Measurements from ENCODE around the gene DOK3.

The DOK3 gene

DNA sequence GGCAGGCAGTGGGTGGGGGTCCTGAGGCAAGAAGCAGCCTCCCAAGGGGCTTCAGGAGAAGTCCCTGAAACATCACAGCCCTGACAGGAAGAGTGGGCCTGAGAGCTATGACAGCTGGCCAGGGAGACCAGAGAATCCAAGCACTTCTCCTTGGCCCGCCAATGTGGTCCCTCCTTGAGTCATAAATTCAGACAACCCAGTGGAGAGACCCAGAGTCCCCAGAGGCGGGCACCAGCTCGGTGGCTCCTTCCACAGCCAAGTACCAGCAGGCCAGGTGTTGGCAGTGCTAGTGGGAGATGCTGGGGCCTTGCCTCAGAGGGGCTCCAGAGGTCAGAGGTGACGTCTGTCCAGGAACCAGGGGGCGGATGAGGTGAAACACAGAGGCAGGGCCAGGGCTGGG lies 1.6 kb upstream of the DOK3 start:
- DNase-seq (ENCODE audit: low spot score) = no peak
- in situ Hi-C loops (cut with MboI; ENCODE audit: low sequenced_read_pairs, unreplicated experiment) = no loop called here
- TF ChIP-seq, protein P1, sequence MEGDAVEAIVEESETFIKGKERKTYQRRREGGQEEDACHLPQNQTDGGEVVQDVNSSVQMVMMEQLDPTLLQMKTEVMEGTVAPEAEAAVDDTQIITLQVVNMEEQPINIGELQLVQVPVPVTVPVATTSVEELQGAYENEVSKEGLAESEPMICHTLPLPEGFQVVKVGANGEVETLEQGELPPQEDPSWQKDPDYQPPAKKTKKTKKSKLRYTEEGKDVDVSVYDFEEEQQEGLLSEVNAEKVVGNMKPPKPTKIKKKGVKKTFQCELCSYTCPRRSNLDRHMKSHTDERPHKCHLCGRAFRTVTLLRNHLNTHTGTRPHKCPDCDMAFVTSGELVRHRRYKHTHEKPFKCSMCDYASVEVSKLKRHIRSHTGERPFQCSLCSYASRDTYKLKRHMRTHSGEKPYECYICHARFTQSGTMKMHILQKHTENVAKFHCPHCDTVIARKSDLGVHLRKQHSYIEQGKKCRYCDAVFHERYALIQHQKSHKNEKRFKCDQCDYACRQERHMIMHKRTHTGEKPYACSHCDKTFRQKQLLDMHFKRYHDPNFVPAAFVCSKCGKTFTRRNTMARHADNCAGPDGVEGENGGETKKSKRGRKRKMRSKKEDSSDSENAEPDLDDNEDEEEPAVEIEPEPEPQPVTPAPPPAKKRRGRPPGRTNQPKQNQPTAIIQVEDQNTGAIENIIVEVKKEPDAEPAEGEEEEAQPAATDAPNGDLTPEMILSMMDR (IDR thresholded peaks at IDR 0.05; ENCODE audit: borderline replicate concordance, control extremely low read depth, extremely low read depth, insufficient read depth, missing control alignments) = no peak

DNA sequence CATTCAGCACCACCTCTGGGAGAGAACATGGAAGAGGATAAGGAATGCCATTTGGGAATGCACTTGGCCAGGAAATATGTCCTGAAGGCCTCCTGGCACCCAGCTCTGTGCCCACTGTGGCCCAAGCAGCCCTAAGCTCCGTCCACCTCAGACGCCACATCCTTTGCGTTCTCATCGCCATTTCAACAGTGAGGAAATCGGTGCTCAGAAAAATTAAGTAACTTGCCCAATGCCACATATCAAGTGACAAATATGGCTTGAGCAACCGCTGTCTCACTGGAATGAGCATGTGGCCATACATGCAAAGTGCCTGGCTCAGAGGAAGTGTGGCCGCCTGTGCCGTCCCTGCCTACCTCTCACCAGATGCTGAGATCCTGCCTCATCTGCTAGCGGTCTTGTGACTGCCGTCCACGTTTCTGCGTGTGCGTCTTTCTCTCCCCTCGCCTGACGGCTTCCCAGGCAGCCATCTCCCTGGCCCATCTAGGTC lies 984 bp upstream of the DOK3 start:
- in situ Hi-C loops (cut with MboI; ENCODE audit: low sequenced_read_pairs, unreplicated experiment) = no loop called here
- TF ChIP-seq, protein P1 (IDR thresholded peaks at IDR 0.05; ENCODE audit: borderline replicate concordance, control extremely low read depth, extremely low read depth, insufficient read depth, missing control alignments) = no peak
- DNase-seq (ENCODE audit: low spot score) = no peak

DNA sequence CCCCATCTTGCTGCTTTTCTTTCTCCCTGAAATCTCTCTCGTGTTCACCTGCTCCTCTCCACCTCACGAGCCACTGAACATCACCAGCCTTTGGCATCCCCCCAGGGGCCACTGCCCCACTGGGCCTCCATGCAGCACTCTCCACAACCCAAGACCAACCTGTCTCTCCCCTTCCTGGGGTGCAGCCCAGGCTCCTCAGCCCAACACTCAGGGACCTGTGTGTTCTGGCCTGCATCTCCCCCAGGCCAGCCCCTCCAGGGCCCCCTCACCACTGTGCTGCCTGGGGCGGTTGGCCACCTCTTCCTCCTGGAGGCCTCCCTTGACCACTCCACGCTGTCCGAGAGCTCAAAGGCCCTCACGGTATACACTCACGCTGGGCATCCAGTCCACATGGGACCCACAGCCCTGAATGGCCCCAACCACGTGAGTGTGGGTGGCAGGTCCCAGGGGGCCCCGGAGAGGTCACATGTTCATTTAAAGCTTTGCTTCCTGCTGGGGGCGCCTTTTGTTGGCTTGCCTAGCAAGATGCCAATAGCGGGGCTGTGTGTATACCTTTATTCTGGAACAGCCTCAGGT lies 453 bp upstream of the DOK3 start:
- TF ChIP-seq, protein P1 (IDR thresholded peaks at IDR 0.05; ENCODE audit: borderline replicate concordance, control extremely low read depth, extremely low read depth, insufficient read depth, missing control alignments) = peak; percentile 8
- in situ Hi-C loops (cut with MboI; ENCODE audit: low sequenced_read_pairs, unreplicated experiment) = no loop called here
- peak; percentile 79 for DNase-seq (ENCODE audit: low spot score)

DNA sequence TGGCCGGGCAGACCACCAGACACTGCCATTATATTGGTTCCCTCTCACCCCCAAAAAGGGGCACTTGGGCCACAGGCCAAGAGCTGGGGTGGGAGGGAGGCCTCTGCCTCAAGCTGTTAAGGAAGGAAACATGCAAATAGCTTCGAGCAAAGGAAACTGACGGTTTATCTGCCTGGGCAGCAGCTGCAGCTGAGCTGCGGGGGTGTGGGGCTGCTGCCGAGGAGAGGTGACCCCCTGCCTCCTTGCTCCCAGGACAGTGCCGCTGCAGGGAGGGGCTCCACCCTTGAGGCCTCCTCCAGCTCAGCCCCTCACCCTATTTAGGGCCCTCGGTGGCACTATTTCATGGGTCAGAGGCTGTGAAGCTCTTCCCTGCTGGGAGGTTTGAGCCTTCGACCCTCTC lies 789 bp downstream of the DOK3 start:
- peak; percentile 73 for DNase-seq (ENCODE audit: low spot score)
- TF ChIP-seq, protein P1 (IDR thresholded peaks at IDR 0.05; ENCODE audit: borderline replicate concordance, control extremely low read depth, extremely low read depth, insufficient read depth, missing control alignments) = no peak
- in situ Hi-C loops (cut with MboI; ENCODE audit: low sequenced_read_pairs, unreplicated experiment) = no loop called here

DNA sequence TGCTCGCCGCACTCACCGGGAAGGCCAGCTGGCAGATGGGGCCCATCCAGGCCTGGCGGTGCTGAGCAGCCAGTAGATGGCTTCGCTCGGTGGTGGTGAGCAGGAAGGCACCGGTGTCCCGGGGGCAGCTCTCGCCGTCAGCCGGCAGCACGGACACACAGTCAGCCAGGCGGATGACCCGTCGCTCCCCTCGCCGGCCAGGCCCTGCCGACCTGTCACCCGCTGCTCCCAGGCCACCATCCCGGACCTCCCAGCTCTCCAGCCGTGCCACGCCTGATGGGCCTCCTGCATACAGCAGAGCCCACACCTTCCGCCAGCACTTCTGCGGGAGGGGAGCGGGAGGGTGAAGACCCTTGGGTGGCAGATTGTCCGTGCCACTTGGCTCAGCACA lies 1.4 kb downstream of the DOK3 start:
- in situ Hi-C loops (cut with MboI; ENCODE audit: low sequenced_read_pairs, unreplicated experiment) = no loop called here
- DNase-seq (ENCODE audit: low spot score) = no peak
- TF ChIP-seq, protein P1 (IDR thresholded peaks at IDR 0.05; ENCODE audit: borderline replicate concordance, control extremely low read depth, extremely low read depth, insufficient read depth, missing control alignments) = no peak

DNA sequence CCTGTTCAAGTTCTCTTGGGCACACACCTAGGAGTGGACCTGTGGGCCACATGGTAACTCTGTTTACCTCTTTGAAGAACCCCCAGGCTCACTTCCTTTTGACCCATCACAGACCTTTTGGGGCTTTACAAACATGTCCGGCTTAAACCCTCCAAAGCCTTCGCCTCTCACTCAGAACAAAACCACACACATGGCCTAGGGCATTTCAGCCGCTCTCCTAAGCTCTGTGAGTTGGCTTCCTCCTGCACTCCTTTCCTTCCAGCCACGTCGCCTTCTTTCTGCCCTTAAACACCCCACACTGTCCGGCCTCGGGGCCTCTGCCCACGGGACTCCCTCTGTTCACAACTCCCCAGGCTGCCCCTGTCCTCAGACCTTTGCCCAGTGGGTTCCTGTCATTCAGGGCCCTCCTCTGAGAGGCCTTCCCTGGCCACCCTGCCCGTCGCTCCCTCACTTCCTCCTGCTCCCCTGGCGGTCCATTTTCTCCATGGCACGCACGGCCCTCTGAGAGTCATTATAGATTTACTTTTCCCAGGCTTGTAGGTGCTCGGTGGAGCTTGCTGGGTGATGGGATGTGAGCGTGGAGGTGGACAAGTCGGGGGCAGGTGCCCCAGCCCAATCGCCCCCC lies 1.9 kb downstream of the DOK3 start:
- in situ Hi-C loops (cut with MboI; ENCODE audit: low sequenced_read_pairs, unreplicated experiment) = no loop called here
- DNase-seq (ENCODE audit: low spot score) = no peak
- TF ChIP-seq, protein P1 (IDR thresholded peaks at IDR 0.05; ENCODE audit: borderline replicate concordance, control extremely low read depth, extremely low read depth, insufficient read depth, missing control alignments) = no peak

Measured in GM13976 (cell line).